ENCODE measurements around the gene RMI1. TPM values are rescaled to one million over a fixed set of nuclear protein-coding genes. Genes with fewer than 3 reads are reported as not detected.

Gene RMI1
- total and polyA plus RNA-seq, 2 of the 8 experiments (the other 6 are each of a cell fraction or from before 2014, with no cell fraction given): 3.0 to 34.1 TPM

DNA sequence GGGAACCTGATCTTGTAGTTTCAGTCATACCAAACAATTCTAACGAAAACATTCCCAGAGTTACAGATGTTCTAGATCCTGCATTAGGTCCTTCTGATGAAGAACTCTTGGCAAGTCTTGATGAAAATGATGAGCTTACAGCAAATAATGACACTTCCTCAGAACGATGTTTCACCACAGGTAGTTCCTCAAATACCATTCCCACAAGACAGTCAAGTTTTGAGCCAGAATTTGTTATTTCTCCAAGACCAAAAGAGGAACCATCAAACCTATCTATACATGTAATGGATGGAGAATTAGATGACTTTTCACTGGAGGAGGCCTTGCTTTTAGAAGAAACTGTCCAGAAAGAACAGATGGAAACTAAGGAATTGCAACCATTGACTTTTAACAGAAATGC is 21.0 kb downstream of the RMI1 start:
- POLR2A ChIA-PET (ENCODE audit: partially characterized antibody): interaction anchor here (1.5 to 2.0 kb wide), 2 partner anchors 21 to 30 kb away, joined by 3 to 7 read pairs; partner anchors contain the start of genes HNRNPK and RMI1
- DNase-seq (ENCODE audit: low read depth in 1 of 2, low spot score in 2 of 2): no peak
- Histone ChIP-seq H3K4me3 (ENCODE audit: extremely low read depth in 1 of 4, insufficient read depth in 2 of 4, low read depth in 3 of 4, low read length in 4 of 4) (no peak overlapping the region), H3K27me3 (replicated peaks in 1 of 4; ENCODE audit: control insufficient read depth in 3 of 4, extremely low read depth in 1 of 4, insufficient read depth in 3 of 4, low read length in 3 of 4) (no peaks in the 10 kb centered on the region), H2BK5ac (ENCODE audit: low read depth, low read length) (no peak overlapping the region), H3K27ac (ENCODE audit: low read depth, low read length) (no peak overlapping the region), H3K4me1 (replicated peaks in 1 of 4; ENCODE audit: control insufficient read depth in 3 of 4, insufficient read depth in 4 of 4, low read length in 3 of 4) (no peaks in the 10 kb centered on the region), H3K18ac (ENCODE audit: extremely low read depth, low read length) (no peak overlapping the region), H3K23me2 (ENCODE audit: low read depth, low read length) (no peaks in the 10 kb centered on the region), H2BK120ac (replicated peaks; ENCODE audit: low read depth, low read length) (no peak overlapping the region), H3K9ac (replicated peaks in 1 of 4; ENCODE audit: extremely low read depth in 1 of 4, low read depth in 3 of 4, low read length in 3 of 4) (no peak overlapping the region), H4K5ac (ENCODE audit: insufficient read length, low read depth, low read length) (no peak overlapping the region), H4K91ac (replicated peaks; ENCODE audit: insufficient read length, low read length) (no peak overlapping the region), H3K14ac (ENCODE audit: insufficient read length) (no peak overlapping the region), H2AFZ (ENCODE audit: low read length) (no peak overlapping the region), H3K9me3 (ENCODE audit: insufficient read depth in 2 of 2, low read depth in 1 of 2, low read length in 1 of 2) (no peaks in the 10 kb centered on the region), H2BK15ac (ENCODE audit: low read length) (no peak overlapping the region), H2BK20ac (ENCODE audit: low read length) (no peak overlapping the region), H2AK5ac (ENCODE audit: low read depth, low read length) (no peak overlapping the region), H3K4me2 (ENCODE audit: insufficient read depth in 1 of 2, low read depth in 2 of 2, low read length in 2 of 2) (no peak overlapping the region), H3K23ac (ENCODE audit: insufficient read length) (no peak overlapping the region), H3K4ac (replicated peaks; ENCODE audit: insufficient read length, low read depth, low read length) (no peak overlapping the region), H2BK12ac (ENCODE audit: low read depth, low read length) (no peak overlapping the region), H3K36me3 (ENCODE audit: control insufficient read depth in 2 of 4, insufficient read depth in 4 of 4, low read length in 3 of 4) (peaks cover 0 to 35% (median 10%) of the 10 kb centered on the region in 4 experiments; a peak in 5 of 8 replicates), H3K79me2 (ENCODE audit: control insufficient read depth in 1 of 2, insufficient read depth in 2 of 2, low read length in 2 of 2) (peaks cover 0 to 7% of the 10 kb centered on the region in 2 experiments; a peak in 2 of 4 replicates), H3K56ac (replicated peaks; ENCODE audit: insufficient read length, low read depth, low read length) (no peak overlapping the region), H4K20me1 (replicated peaks in 1 of 2; ENCODE audit: control insufficient read depth in 1 of 2, insufficient read depth in 2 of 2, low read length in 2 of 2) (peaks cover 0 to 3% of the 10 kb centered on the region in 2 experiments), H3K79me1 (ENCODE audit: low read depth, low read length) (peaks cover 5% of the 10 kb centered on the region; the same call in 1 of the 2 replicates), H4K8ac (ENCODE audit: extremely low read depth, insufficient read depth, low read length) (no peak overlapping the region; the same call in 1 of the 2 replicates)
- no peak for FAIRE-seq
- CTCF ChIA-PET (ENCODE audit: partially characterized antibody): no interaction called here
- TF ChIP-seq YY1 (IDR thresholded peaks at IDR 0.05; ENCODE audit: low read depth, low read length) (no peak), RBBP5 (IDR thresholded peaks at IDR 0.05; ENCODE audit: borderline replicate concordance, low read depth, low read length) (no peak), SP2 (IDR thresholded peaks at IDR 0.05; ENCODE audit: low read length) (no peak), JUND (IDR thresholded peaks at IDR 0.05; ENCODE audit: low read length) (no peak), PHF8 (conservative IDR thresholded peaks at IDR 0.05; ENCODE audit: low read depth, low read length) (no peak), KDM4A (IDR thresholded peaks at IDR 0.05; ENCODE audit: low read depth, low read length, severe bottlenecking) (no peak), TCF12 (IDR thresholded peaks at IDR 0.05; ENCODE audit: low read depth, low read length) (no peak), HDAC2 (IDR thresholded peaks at IDR 0.05; ENCODE audit: borderline replicate concordance in 1 of 2, low read depth in 2 of 2, low read length in 2 of 2) (no peak), ZNF274 (IDR thresholded peaks at IDR 0.05; ENCODE audit: borderline replicate concordance, extremely low read depth, low read length) (no peak), TEAD4 (IDR thresholded peaks at IDR 0.05; ENCODE audit: low read depth, low read length) (no peak), BCL11A (IDR thresholded peaks at IDR 0.05; ENCODE audit: low read depth in 2 of 2, low read length in 2 of 2) (no peak), KDM1A (IDR thresholded peaks at IDR 0.05; ENCODE audit: borderline replicate concordance, low read length) (no peak)
- TF ChIP-seq, protein P1, sequence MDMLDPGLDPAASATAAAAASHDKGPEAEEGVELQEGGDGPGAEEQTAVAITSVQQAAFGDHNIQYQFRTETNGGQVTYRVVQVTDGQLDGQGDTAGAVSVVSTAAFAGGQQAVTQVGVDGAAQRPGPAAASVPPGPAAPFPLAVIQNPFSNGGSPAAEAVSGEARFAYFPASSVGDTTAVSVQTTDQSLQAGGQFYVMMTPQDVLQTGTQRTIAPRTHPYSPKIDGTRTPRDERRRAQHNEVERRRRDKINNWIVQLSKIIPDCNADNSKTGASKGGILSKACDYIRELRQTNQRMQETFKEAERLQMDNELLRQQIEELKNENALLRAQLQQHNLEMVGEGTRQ (IDR thresholded peaks at IDR 0.05; ENCODE audit: low read length): no peak
- WGBS, 2 experiments (ENCODE audit: extremely low coverage in 1 of 2, insufficient coverage in 1 of 2, insufficient read length in 1 of 2, insufficient replicate concordance in 2 of 2, low coverage in 1 of 2, low lambda C conversion rate in 2 of 2, missing lambda C conversion rate in 1 of 2): 100% methylated on average over 2 of the region's 2 CpGs; no CpG with 5 or more reads in 1 of the 2 experiments
